Transverse colon (tissue), 4 donors: ENCODE data around the gene ARFGAP3.

Experiments
- POLR2AphosphoS5 ChIP-seq, 3 donors: sonication (generic); formaldehyde crosslinking; IDR thresholded peaks; one replicate each; pipeline ENCODE4 v1.6.1; 2016; ENCODE audit warnings: antibody characterized with exemption in 3 of 3
- TF ChIP-seq, protein P1 (sequence below), 5 experiments: fragments of 200-600 bp in 3 of 5; fragments of 450-650 bp in 2 of 5; sonication (generic) in 3 of 5; IDR thresholded peaks; 1 replicate in 2 of 5; 2 replicates in 3 of 5; pipeline ENCODE4 v1.5.1; 2016 to 2017; ENCODE audit warnings: antibody characterized with exemption in 5 of 5, inconsistent platforms in 3 of 5, mild to moderate bottlenecking in 2 of 5, moderate library complexity in 1 of 5

GRCh38 chr22:42844756-42845155 is 12.3 kb downstream of the ARFGAP3 start:
- TF ChIP-seq, protein P1, sequence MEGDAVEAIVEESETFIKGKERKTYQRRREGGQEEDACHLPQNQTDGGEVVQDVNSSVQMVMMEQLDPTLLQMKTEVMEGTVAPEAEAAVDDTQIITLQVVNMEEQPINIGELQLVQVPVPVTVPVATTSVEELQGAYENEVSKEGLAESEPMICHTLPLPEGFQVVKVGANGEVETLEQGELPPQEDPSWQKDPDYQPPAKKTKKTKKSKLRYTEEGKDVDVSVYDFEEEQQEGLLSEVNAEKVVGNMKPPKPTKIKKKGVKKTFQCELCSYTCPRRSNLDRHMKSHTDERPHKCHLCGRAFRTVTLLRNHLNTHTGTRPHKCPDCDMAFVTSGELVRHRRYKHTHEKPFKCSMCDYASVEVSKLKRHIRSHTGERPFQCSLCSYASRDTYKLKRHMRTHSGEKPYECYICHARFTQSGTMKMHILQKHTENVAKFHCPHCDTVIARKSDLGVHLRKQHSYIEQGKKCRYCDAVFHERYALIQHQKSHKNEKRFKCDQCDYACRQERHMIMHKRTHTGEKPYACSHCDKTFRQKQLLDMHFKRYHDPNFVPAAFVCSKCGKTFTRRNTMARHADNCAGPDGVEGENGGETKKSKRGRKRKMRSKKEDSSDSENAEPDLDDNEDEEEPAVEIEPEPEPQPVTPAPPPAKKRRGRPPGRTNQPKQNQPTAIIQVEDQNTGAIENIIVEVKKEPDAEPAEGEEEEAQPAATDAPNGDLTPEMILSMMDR (IDR thresholded peaks at IDR 0.05): no peak
- TF ChIP-seq POLR2AphosphoS5 (IDR thresholded peaks at IDR 0.05): no peak
